GM23248 (cell line): Measurements from ENCODE around the gene NSMCE1.

ENCODE experiments used
- EZH2 ChIP-seq: fragments of 200-600 bp; sonication (generic); IDR thresholded peaks from 2 replicates; pipeline ENCODE4 v1.6.1; 2018; ENCODE audit warnings: antibody characterized with exemption, mild to moderate bottlenecking; ENCODE audit not compliant: insufficient read depth, poor library complexity, severe bottlenecking
- EZH2phosphoT487 ChIP-seq: fragments of 200-600 bp; sonication (generic); IDR thresholded peaks from 2 replicates; pipeline ENCODE4 v1.6.1; 2018; ENCODE audit warnings: antibody characterized with exemption, moderate library complexity, mild to moderate bottlenecking, low read depth; ENCODE audit not compliant: insufficient read depth

DNA sequence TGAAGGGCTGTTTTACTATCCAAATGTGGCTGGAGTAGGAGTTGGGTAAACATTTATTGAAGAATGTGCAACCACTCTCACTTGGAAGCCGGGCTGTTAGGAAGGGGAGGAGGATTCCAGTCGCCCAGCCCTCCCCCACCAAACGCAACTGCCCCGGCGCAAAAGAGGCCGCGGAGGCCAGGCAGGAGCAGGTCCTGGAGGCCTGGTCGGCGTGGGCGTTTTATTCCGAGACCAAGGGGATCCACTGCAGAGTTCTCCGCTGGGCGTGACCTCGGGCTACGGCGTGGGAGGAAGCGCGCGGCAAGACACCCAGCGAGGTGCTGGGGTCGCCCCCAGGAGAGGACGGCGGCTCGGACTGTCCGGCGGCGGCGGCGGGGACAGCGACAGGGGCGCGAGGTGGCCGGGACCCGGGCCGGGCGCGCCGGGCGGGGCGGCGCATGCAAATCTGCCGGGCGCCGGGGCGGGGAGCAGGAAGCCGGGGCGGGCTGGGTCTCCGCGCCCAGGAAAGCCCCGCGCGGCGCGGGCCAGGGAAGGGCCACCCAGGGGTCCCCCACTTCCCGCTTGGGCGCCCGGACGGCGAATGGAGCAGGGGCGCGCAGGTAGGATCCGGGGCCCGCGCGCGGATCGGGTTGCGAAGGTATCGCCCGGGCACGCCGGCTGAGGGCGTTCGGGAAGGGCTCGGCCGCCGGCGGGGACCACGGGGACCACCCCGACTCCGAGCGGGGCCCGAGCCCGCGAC, 45.0 kb upstream of the NSMCE1 start, which contains the start of gene IL4R:
- TF ChIP-seq EZH2 (no peak), EZH2phosphoT487 (no peak)
